GM10266 (cell line): ENCODE measurements around the gene LMO7.

Source experiments
- DNase-seq: peaks from one replicate; pipeline ENCODE4 v3.0.0; 2012; ENCODE audit errors: extremely low spot score
- CTCF ChIP-seq: IDR thresholded peaks from 2 replicates; pipeline ENCODE4 v1.5.1; 2012; ENCODE audit warnings: mild to moderate bottlenecking, low read depth; ENCODE audit not compliant: control insufficient read depth, insufficient read depth; ENCODE audit errors: missing control alignments

The LMO7 gene

DNA sequence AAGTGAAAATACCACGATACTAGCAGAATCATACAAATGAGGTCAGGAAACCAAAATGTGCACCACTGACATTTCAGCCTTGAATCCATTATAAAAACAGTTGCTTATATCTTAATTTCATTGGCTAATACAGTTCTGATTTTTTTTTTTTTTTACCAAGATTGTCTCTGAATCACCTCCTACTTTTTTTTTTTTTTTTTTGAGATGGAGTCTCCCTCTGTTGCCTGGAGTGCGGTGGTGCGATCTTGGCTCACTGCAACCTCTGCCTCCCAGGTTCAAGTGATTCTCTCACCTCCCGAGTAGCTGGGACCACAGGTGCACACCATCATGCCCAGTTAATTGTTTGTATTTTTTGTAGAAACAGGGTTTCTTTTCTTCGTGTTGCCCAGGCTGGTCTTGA, 270.2 kb downstream of the LMO7 start:
- DNase-seq = no peak
- no peak for TF ChIP-seq CTCF

GRCh38 chr13:75907044-75907443, 270.9 kb downstream of the LMO7 start:
- no peak for TF ChIP-seq CTCF
- no peak for DNase-seq

GRCh38 chr13:75908141-75908540, 272.0 kb downstream of the LMO7 start:
- no peak for DNase-seq
- TF ChIP-seq CTCF = no peak
